NCI-H460 (cell line): ENCODE data around the gene C14orf132. TPM values are rescaled to one million over a fixed set of nuclear protein-coding genes. Genes with fewer than 3 reads are reported as not detected.

Experiments used
- DNase-seq: peaks from one replicate; pipeline ENCODE4 v3.0.0-alpha.2; 2016; ENCODE audit warnings: low read depth; ENCODE audit errors: extremely low read depth
- small RNA-seq, 2 experiments: library from RNA; depleted of rRNA; stranded (forward); fragments of <200 nt; gene quantifications; one replicate each; pipeline ENCODE3, GENCODE V24; 2014
- total RNA-seq: library from RNA; depleted of rRNA; stranded (reverse); fragments of >200 nt; shearing (Covaris generic); gene quantifications from 2 replicates; pipeline ENCODE4 v1.2.3, GENCODE V29; 2014; rRNA removed

C14orf132 gene
- total RNA-seq, 1 experiment from 2014 or later: 0.22 TPM

GRCh38 chr14:96139879-96140278, 100.7 kb downstream of the C14orf132 start:
- DNase-seq: no peak

DNA sequence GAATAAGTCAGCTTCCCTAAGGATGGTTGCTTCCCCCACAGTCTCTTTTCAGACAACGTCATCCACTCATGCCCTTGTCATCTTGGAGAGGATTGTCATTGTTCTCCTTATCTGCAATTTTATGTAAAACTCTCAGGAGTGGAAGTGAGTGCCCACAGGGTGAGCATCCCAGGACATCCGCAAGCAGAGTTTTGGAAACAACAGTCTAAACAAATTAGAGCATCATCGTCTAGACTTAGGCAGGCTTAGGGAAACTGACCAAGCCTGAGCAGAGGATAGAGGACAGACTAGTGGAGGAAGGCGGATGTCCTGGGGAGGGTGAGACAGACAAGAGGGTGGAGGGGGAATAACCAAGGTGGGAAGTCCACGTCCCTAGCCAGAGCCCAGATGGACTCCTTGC, 101.8 kb downstream of the C14orf132 start:
- DNase-seq: no peak

Small RNAs within 50 kb of the gene (small RNA-seq; reads per million reads assigned to genes)
- gene AL137190.1: 0 reads per million in 2 experiments

Other genes with a start within 250 kb of the C14orf132 start
- not detected in 2 replicates for gene TUNAR, start 162.5 kb upstream of the C14orf132 start, total RNA-seq
- not detected in 2 replicates for gene BDKRB2, start 165.5 kb downstream of the C14orf132 start, total RNA-seq
- not detected in 2 replicates for gene BDKRB1, start 216.8 kb downstream of the C14orf132 start, total RNA-seq